Kidney epithelial cell (primary cell): ENCODE results near the gene MARK3. TPM values are rescaled to one million over a fixed set of nuclear protein-coding genes. Genes with fewer than 3 reads are reported as not detected.
"Not testable (repeated sequence)": the region's sequence is repeated elsewhere in the genome, so short reads cannot be mapped to it uniquely, and the experiment has no call there.

Source experiments
- DNase-seq: peaks from one replicate; pipeline ENCODE4 v3.0.0-alpha.2; 2010; ENCODE audit warnings: low read depth
- H3K27me3 ChIP-seq: 2 replicates; pipeline ENCODE4 v1.6.0; 2011; ENCODE audit warnings: low read length; ENCODE audit not compliant: control insufficient read depth, insufficient read depth
- H3K36me3 ChIP-seq: 2 replicates; pipeline ENCODE4 v1.5.1; 2011; ENCODE audit warnings: low read length; ENCODE audit not compliant: control insufficient read depth, insufficient read depth
- H3K4me3 ChIP-seq: 2 replicates; pipeline ENCODE4 v1.5.1; 2011; ENCODE audit warnings: low read depth, mild to moderate bottlenecking, control low read depth, low read length
- total RNA-seq: library from RNA; depleted of rRNA; stranded (reverse); fragments of >200 nt; gene quantifications from 2 replicates; pipeline ENCODE4 v1.2.3, GENCODE V29; 2015
- TF ChIP-seq, protein P1 (sequence below): IDR thresholded peaks from 2 replicates; pipeline ENCODE4 v1.5.1; 2011; ENCODE audit warnings: mild to moderate bottlenecking, moderate library complexity, low read length, control low read depth, inconsistent platforms; ENCODE audit not compliant: insufficient read depth, poor library complexity, severe bottlenecking

MARK3 gene
- total RNA-seq, 1 donor from 2014 or later = 74.1 TPM

DNA sequence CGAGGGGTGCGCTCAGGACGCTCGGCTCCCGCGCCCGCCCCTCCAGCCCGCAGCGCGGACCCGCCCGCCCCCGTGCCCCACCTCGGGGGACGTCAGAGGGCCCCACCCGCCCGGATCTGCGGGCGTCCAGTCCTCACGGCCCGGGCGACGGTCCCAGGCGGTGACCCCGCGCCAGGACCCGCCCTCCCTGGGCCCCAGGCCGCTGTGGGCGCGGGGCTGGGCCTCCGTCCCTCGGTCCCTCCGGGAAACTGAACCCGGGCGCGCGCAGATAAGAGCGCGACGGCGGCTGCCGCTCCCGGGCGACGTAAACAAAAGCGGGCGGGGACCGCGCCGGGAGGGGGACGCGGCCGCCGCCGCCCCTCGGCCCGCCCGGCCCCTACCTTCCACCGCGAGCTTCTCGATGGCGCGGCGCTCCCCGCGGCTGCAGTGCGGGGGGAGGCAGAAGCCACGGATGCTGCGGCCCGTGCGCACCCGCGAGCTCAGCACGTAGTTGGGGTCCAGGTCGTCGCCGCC, 136.3 kb downstream of the MARK3 start:
- Histone ChIP-seq H3K36me3 (no peaks in the 10 kb centered on the region), H3K27me3 (peaks cover 12% of the 10 kb centered on the region), H3K4me3 (peak overlapping the region; percentile 59)
- no peak for DNase-seq
- TF ChIP-seq, protein P1, sequence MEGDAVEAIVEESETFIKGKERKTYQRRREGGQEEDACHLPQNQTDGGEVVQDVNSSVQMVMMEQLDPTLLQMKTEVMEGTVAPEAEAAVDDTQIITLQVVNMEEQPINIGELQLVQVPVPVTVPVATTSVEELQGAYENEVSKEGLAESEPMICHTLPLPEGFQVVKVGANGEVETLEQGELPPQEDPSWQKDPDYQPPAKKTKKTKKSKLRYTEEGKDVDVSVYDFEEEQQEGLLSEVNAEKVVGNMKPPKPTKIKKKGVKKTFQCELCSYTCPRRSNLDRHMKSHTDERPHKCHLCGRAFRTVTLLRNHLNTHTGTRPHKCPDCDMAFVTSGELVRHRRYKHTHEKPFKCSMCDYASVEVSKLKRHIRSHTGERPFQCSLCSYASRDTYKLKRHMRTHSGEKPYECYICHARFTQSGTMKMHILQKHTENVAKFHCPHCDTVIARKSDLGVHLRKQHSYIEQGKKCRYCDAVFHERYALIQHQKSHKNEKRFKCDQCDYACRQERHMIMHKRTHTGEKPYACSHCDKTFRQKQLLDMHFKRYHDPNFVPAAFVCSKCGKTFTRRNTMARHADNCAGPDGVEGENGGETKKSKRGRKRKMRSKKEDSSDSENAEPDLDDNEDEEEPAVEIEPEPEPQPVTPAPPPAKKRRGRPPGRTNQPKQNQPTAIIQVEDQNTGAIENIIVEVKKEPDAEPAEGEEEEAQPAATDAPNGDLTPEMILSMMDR = no peak

DNA sequence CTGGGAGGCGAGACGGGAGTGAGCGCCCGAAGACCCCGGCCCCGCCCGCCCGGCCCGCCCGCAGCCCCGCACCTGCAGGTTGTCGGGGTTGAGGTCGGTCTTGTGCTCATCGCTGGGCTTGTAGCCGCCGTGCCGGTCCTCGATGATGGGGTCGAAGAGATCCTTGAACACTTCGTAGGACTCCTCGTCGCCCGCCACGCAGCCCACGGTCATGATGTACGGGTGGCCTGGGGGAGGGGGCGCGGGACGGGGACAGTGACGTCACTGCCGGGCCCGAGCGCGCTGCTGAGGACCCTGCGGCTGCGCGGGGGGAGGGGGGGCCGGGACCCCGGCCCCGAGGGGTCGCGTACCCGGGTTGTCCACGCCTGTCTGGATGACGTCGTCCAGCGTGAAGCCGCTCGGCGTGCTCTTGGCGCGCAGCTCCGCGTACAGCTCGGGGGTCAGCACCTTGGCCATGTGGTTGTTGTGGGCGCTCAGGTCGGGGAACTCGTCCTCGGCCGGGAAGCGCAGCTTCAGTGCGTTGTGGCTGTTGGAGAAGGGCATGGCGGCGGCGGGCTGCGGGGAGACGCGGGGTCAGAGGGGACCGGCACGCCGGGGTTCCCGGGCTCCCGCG, 136.8 kb downstream of the MARK3 start:
- peak overlapping the region; percentile 59 for H3K4me3 ChIP-seq
- TF ChIP-seq, protein P1 = no peak
- H3K27me3 ChIP-seq = peaks cover 12% of the 10 kb centered on the region
- H3K36me3 ChIP-seq = no peaks in the 10 kb centered on the region
- no peak for DNase-seq

- TF ChIP-seq, protein P1 = no peak
- Histone ChIP-seq H3K27me3 (peaks cover 12% of the 10 kb centered on the region), H3K4me3 (peak within 1 kb of the TSS; percentile 59), H3K36me3 (no peaks in the 10 kb centered on the region)
- DNase-seq = no peak
These were observed 137.7 kb downstream of the MARK3 start, which contains the start of gene CKB for GRCh38 chr14:103522649-103523574. Gene CKB, minus strand, starts transcription at chr14:103522830. Its CDS starts 337 bp downstream, at chr14:103522493.

GRCh38 chr14:103523575-103523954, 138.3 kb downstream of the MARK3 start:
- no peak for DNase-seq
- TF ChIP-seq, protein P1 = no peak
- Histone ChIP-seq H3K4me3 (no peak overlapping the region), H3K36me3 (no peaks in the 10 kb centered on the region), H3K27me3 (peaks cover 12% of the 10 kb centered on the region)

DNA sequence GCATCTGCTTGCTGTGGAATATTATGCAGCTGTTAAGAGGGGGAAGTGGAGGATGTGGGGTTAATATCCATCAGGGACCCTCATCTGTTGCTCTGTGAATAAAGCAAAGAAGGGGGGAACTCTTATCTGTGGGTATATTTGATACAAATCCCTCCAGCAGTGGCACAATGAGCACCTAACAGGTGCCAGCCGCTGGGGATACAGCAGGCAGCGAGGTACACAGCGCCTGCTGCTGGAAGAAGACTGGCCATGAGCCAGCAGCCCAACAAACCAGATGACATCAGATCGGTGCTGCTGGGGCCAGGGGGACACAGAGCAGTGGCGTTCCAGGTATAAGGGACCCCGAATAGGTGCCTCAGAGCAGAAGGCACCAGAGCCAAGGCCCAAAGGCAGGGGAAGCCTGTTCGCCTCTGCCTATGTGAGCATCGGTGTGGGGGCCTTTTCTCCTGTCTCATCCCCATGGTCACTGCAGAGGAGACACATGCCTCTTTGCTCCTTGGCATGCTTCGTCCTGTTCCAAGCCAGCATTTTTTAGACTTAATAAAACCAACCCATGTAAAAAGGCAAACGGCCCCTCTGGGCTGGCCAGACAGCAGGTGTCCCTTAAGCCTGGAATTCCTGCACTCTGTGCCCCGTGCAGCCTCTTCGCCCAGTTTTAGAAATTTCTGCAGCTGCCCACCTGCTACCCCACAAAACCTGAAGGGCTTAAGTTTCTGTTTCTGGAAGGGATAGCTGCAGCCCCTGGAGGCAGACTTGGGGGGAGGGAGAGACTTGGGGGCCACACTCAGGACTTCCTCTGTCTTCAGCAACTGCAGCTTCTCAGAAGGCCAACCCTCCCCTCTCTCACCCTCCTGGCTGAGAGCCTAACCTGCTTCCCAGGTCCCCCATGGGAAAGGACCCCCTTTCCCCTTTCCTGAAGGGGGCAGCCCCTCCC, 139.1 kb downstream of the MARK3 start:
- peaks cover 12% of the 10 kb centered on the region for H3K27me3 ChIP-seq
- DNase-seq = no peak
- H3K4me3 ChIP-seq = no peak overlapping the region
- TF ChIP-seq, protein P1 = no peak
- H3K36me3 ChIP-seq = no peaks in the 10 kb centered on the region

- H3K36me3 ChIP-seq, DNase-seq, H3K4me3 ChIP-seq: not testable (repeated sequence)
- peaks cover 12% of the 10 kb centered on the region for H3K27me3 ChIP-seq
These were observed 140.4 kb downstream of the MARK3 start for GRCh38 chr14:103525430-103526246.
